ENCODE data around the gene ADISSP.
A peak's percentile ranks its signal among the peaks of the same experiment; 100 is the strongest.

ADISSP gene

GRCh38 chr20:3796477-3797225 is 29.1 kb upstream of the ADISSP start (continued):
- TF ChIP-seq ZSCAN5A (tag by site-specific recombination; IDR thresholded peaks at IDR 0.05) (no peak), ZNF645 (tag by site-specific recombination; IDR thresholded peaks at IDR 0.05) (no peak), ZNF132 (tag by site-specific recombination; IDR thresholded peaks at IDR 0.05; ENCODE audit: borderline replicate concordance) (no peak), ZNF146 (tag by site-specific recombination; IDR thresholded peaks at IDR 0.05) (no peak), PATZ1 (tag by site-specific recombination; IDR thresholded peaks at IDR 0.05) (no peak), ZNF624 (tag by site-specific recombination; IDR thresholded peaks at IDR 0.05) (no peak), ZNF629 (tag by site-specific recombination; IDR thresholded peaks at IDR 0.05) (no peak), ZNF626 (tag by site-specific recombination; IDR thresholded peaks at IDR 0.05) (no peak), ZNF473 (tag by site-specific recombination; IDR thresholded peaks at IDR 0.05) (no peak), ZNF701 (tag by site-specific recombination; IDR thresholded peaks at IDR 0.05) (no peak), ZNF211 (tag by site-specific recombination; IDR thresholded peaks at IDR 0.05; ENCODE audit: low read depth) (no peak), KLF1 (tag by site-specific recombination; IDR thresholded peaks at IDR 0.05) (peak; percentile 43; the same call in 1 of the 2 replicates), ZNF335 (tag by site-specific recombination; conservative IDR thresholded peaks at IDR 0.05) (peak; percentile 98), ZNF677 (tag by site-specific recombination; IDR thresholded peaks at IDR 0.05) (no peak), ZNF24 (tag by site-specific recombination; IDR thresholded peaks at IDR 0.05) (no peak), ZNF341 (tag by site-specific recombination; IDR thresholded peaks at IDR 0.05; ENCODE audit: low read depth) (peak; percentile 50; the same call in 1 of the 2 replicates), SETDB1 (IDR thresholded peaks at IDR 0.05; ENCODE audit: insufficient read length, low read length) (no peak), GLIS1 (tag by site-specific recombination; IDR thresholded peaks at IDR 0.05) (peak; percentile 94), ZNF121 (tag by site-specific recombination; IDR thresholded peaks at IDR 0.05) (peak; percentile 68; the same call in 1 of the 2 replicates), ZFP37 (tag by site-specific recombination; IDR thresholded peaks at IDR 0.05) (no peak), ZNF48 (tag by site-specific recombination; IDR thresholded peaks at IDR 0.05) (no peak), ZBTB8A (tag by site-specific recombination; IDR thresholded peaks at IDR 0.05) (peak; percentile 72)
